SK-N-MC (cell line): Measurements from ENCODE around the gene TBC1D22A.

Source experiments
- DNase-seq: peaks from one replicate; pipeline ENCODE4 v3.0.0-alpha.2; 2011; ENCODE audit warnings: low read depth, low spot score
- H3K27ac ChIP-seq: fragments of 200-600 bp; sonication (generic); 2 replicates; pipeline ENCODE4 v1.5.1; 2016; ENCODE audit warnings: mixed run types
- H3K36me3 ChIP-seq: fragments of 200-600 bp; sonication (generic); 2 replicates; pipeline ENCODE4 v1.6.1; 2017; ENCODE audit warnings: antibody characterized with exemption, low read length, mixed read lengths; ENCODE audit not compliant: insufficient read depth
- H3K4me3 ChIP-seq: fragments of 200-600 bp; sonication (generic); 2 replicates; pipeline ENCODE4 v1.5.1; 2016
- H3K9ac ChIP-seq: fragments of 200-600 bp; sonication (generic); 2 replicates; pipeline ENCODE4 v1.8.0; 2017; ENCODE audit warnings: mixed run types, mixed read lengths; ENCODE audit not compliant: insufficient read length
- H3K9me3 ChIP-seq: fragments of 200-600 bp; sonication (generic); 2 replicates; pipeline ENCODE4 v1.6.1; 2017; ENCODE audit warnings: low read depth, mild to moderate bottlenecking, antibody characterized with exemption, low read length, moderate library complexity, mixed read lengths
- EZH2 ChIP-seq: fragments of 200-600 bp; sonication (generic); IDR thresholded peaks from one replicate; pipeline ENCODE4 v1.6.1; 2017; ENCODE audit warnings: antibody characterized with exemption
- FOXP2 ChIP-seq: optimal IDR thresholded peaks from 2 replicates; pipeline ENCODE3; 2011; ENCODE audit warnings: mild to moderate bottlenecking, moderate library complexity; ENCODE audit not compliant: insufficient read depth; ENCODE audit errors: extremely low read length, control extremely low read depth
- POLR2AphosphoS5 ChIP-seq: IDR thresholded peaks from 2 replicates; pipeline ENCODE4 v1.6.1; 2012; ENCODE audit warnings: mild to moderate bottlenecking, low read depth, low read length, borderline replicate concordance

TBC1D22A gene

GRCh38 chr22:46762238-46763050 lies at the start of gene TBC1D22A:
Gene TBC1D22A, plus strand, starts transcription at chr22:46762650. Its CDS starts 137 bp downstream, at chr22:46762787.
- peak; percentile 50 for DNase-seq
- Histone ChIP-seq H3K9me3 (no peaks in the 10 kb centered on the region), H3K9ac (peak within 1 kb of the TSS; percentile 100), H3K36me3 (no peaks in the 10 kb centered on the region), H3K4me3 (peak within 1 kb of the TSS; percentile 98), H3K27ac (peak within 1 kb of the TSS; percentile 75)
- peak; percentile 99 for TF ChIP-seq POLR2AphosphoS5
- TF ChIP-seq EZH2: no peak

GRCh38 chr22:46714550-46714949 lies 47.9 kb upstream of the TBC1D22A start:
- Histone ChIP-seq H3K9me3 (no peaks in the 10 kb centered on the region), H3K36me3 (peaks cover 56% of the 10 kb centered on the region), H3K27ac (no peak overlapping the region), H3K9ac (no peak overlapping the region), H3K4me3 (no peak overlapping the region)
- TF ChIP-seq FOXP2: no peak
- TF ChIP-seq POLR2AphosphoS5: no peak
- TF ChIP-seq EZH2: no peak
- no peak for DNase-seq

GRCh38 chr22:46719921-46720320 lies 42.5 kb upstream of the TBC1D22A start:
- H3K27ac ChIP-seq: no peak overlapping the region
- H3K9me3 ChIP-seq: no peaks in the 10 kb centered on the region
- DNase-seq: no peak
- H3K36me3 ChIP-seq: peaks cover 35% of the 10 kb centered on the region
- H3K9ac ChIP-seq: no peak overlapping the region
- no peak overlapping the region for H3K4me3 ChIP-seq
- no peak for TF ChIP-seq POLR2AphosphoS5
- TF ChIP-seq EZH2: no peak
- TF ChIP-seq FOXP2: no peak

GRCh38 chr22:46721501-46722085 lies 40.9 kb upstream of the TBC1D22A start:
- H3K36me3 ChIP-seq: peaks cover 30% of the 10 kb centered on the region
- H3K4me3 ChIP-seq: no peak overlapping the region
- TF ChIP-seq EZH2 (no peak), FOXP2 (no peak), POLR2AphosphoS5 (no peak)
- H3K9me3 ChIP-seq: no peaks in the 10 kb centered on the region
- no peak for DNase-seq
- no peak overlapping the region for H3K27ac ChIP-seq
- no peak overlapping the region for H3K9ac ChIP-seq

- TF ChIP-seq POLR2AphosphoS5: no peak
- no peak for TF ChIP-seq FOXP2
- no peak for TF ChIP-seq EZH2
- H3K9ac ChIP-seq: no peak overlapping the region
- peaks cover 14% of the 10 kb centered on the region for H3K36me3 ChIP-seq
- no peak for DNase-seq
- no peak overlapping the region for H3K27ac ChIP-seq
- no peak overlapping the region for H3K4me3 ChIP-seq
- no peaks in the 10 kb centered on the region for H3K9me3 ChIP-seq
Measured at GRCh38 chr22:46723882-46724281, 38.6 kb upstream of the TBC1D22A start.

- TF ChIP-seq EZH2: no peak
- TF ChIP-seq POLR2AphosphoS5: no peak
- TF ChIP-seq FOXP2: no peak
- Histone ChIP-seq H3K9ac (no peak overlapping the region), H3K4me3 (no peak overlapping the region), H3K27ac (no peak overlapping the region), H3K36me3 (peaks cover 1% of the 10 kb centered on the region; the same call in 1 of the 2 replicates), H3K9me3 (no peaks in the 10 kb centered on the region)
- DNase-seq: no peak
Measured at GRCh38 chr22:46725096-46725495, 37.4 kb upstream of the TBC1D22A start.

- H3K9me3 ChIP-seq: no peaks in the 10 kb centered on the region
- H3K27ac ChIP-seq: no peak overlapping the region
- TF ChIP-seq POLR2AphosphoS5 (no peak), EZH2 (no peak), FOXP2 (no peak)
- no peak for DNase-seq
- no peak overlapping the region for H3K9ac ChIP-seq
- H3K36me3 ChIP-seq: no peaks in the 10 kb centered on the region; the same call in 1 of the 2 replicates
- H3K4me3 ChIP-seq: no peak overlapping the region
Measured at GRCh38 chr22:46726066-46726985, 36.1 kb upstream of the TBC1D22A start.

GRCh38 chr22:46726986-46727317 lies 35.5 kb upstream of the TBC1D22A start:
- Histone ChIP-seq H3K27ac (no peak overlapping the region), H3K4me3 (no peak overlapping the region), H3K9ac (no peak overlapping the region), H3K36me3 (peaks cover 1% of the 10 kb centered on the region; the same call in 1 of the 2 replicates), H3K9me3 (no peaks in the 10 kb centered on the region)
- DNase-seq: no peak
- no peak for TF ChIP-seq EZH2
- no peak for TF ChIP-seq FOXP2
- no peak for TF ChIP-seq POLR2AphosphoS5
